ENCODE results near the gene PACSIN3.

Gene PACSIN3

GRCh38 chr11:47184711-47185304 lies 1.4 kb downstream of the PACSIN3 start:
- Histone ChIP-seq H3K9me3 (ENCODE audit: control insufficient read depth, low read length) (no peaks in the 10 kb centered on the region), H3K4me3 (ENCODE audit: low read depth, low read length) (no peak overlapping the region), H3K27ac (no peak overlapping the region), H3K4me1 (peaks cover 5% of the 10 kb centered on the region), H3K9ac (no peak overlapping the region), H3K36me3 (ENCODE audit: control insufficient read depth, insufficient read depth, low read length) (no peaks in the 10 kb centered on the region), H3K4me2 (ENCODE audit: low read length) (peak overlapping the region; percentile 81), H3K27me3 (ENCODE audit: control insufficient read depth, insufficient read depth, low read length) (no peaks in the 10 kb centered on the region), H2AFZ (no peak overlapping the region), H3K79me2 (no peaks in the 10 kb centered on the region)
- TF ChIP-seq CTCF (IDR thresholded peaks at IDR 0.05) = no peak

GRCh38 chr11:47183969-47184368 lies 2.3 kb downstream of the PACSIN3 start:
- Histone ChIP-seq H3K4me3 (ENCODE audit: low read depth, low read length) (no peak overlapping the region), H3K36me3 (ENCODE audit: control insufficient read depth, insufficient read depth, low read length) (no peaks in the 10 kb centered on the region), H3K4me1 (peaks cover 2% of the 10 kb centered on the region)

GRCh38 chr11:47183031-47183856 lies 3.0 kb downstream of the PACSIN3 start:
- H3K27me3 ChIP-seq (ENCODE audit: control insufficient read depth, insufficient read depth, low read length) = no peaks in the 10 kb centered on the region
- H3K9ac ChIP-seq = no peak overlapping the region
- H3K27ac ChIP-seq = no peak overlapping the region
- no peak for TF ChIP-seq CTCF (IDR thresholded peaks at IDR 0.05)
- H3K4me1 ChIP-seq = peaks cover 2% of the 10 kb centered on the region
- no peak overlapping the region for H3K4me2 ChIP-seq (ENCODE audit: low read length)
- no peaks in the 10 kb centered on the region for H3K79me2 ChIP-seq
- H3K36me3 ChIP-seq (ENCODE audit: control insufficient read depth, insufficient read depth, low read length) = no peaks in the 10 kb centered on the region
- no peaks in the 10 kb centered on the region for H3K9me3 ChIP-seq (ENCODE audit: control insufficient read depth, low read length)
- no peak overlapping the region for H3K4me3 ChIP-seq (ENCODE audit: low read depth, low read length)
- H2AFZ ChIP-seq = no peak overlapping the region

More at GRCh38 chr11:47183969-47184368, 2.3 kb downstream of the PACSIN3 start:
- no peaks in the 10 kb centered on the region for H3K27me3 ChIP-seq (ENCODE audit: control insufficient read depth, insufficient read depth, low read length)
- no peaks in the 10 kb centered on the region for H3K9me3 ChIP-seq (ENCODE audit: control insufficient read depth, low read length)
- H3K79me2 ChIP-seq = no peaks in the 10 kb centered on the region
- H2AFZ ChIP-seq = no peak overlapping the region
- no peak overlapping the region for H3K4me2 ChIP-seq (ENCODE audit: low read length)
- no peak overlapping the region for H3K9ac ChIP-seq
- no peak for TF ChIP-seq CTCF (IDR thresholded peaks at IDR 0.05)
- H3K27ac ChIP-seq = no peak overlapping the region

DNA sequence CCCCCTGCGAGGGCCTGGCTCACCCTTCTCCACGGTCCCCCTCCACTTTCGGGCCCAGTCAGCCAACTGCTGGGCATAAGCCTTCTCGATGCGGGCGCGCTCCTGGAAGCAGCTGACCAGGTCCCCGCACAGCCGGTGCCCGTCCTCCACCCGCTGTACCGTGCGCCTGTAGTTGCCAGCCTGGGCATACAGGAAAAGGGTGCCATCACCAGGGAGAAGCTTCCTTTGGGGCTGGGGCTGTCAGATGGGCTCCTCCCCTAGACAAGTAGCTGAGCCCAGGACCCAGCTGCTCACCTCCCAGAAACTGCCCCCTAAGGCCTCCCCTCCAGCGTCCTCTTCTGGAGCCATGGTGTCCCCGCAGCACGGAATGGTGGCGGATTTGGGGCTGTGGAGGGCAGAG lies 3.9 kb downstream of the PACSIN3 start:
- no peaks in the 10 kb centered on the region for H3K9me3 ChIP-seq (ENCODE audit: control insufficient read depth, low read length)
- no peak overlapping the region for H3K4me3 ChIP-seq (ENCODE audit: low read depth, low read length)
- no peak for TF ChIP-seq CTCF (IDR thresholded peaks at IDR 0.05)
- no peaks in the 10 kb centered on the region for H3K79me2 ChIP-seq
- H3K9ac ChIP-seq = no peak overlapping the region
- no peak overlapping the region for H2AFZ ChIP-seq
- no peaks in the 10 kb centered on the region for H3K36me3 ChIP-seq (ENCODE audit: control insufficient read depth, insufficient read depth, low read length)
- H3K4me2 ChIP-seq (ENCODE audit: low read length) = no peak overlapping the region
- H3K4me1 ChIP-seq = peaks cover 3% of the 10 kb centered on the region
- no peak overlapping the region for H3K27ac ChIP-seq
- no peaks in the 10 kb centered on the region for H3K27me3 ChIP-seq (ENCODE audit: control insufficient read depth, insufficient read depth, low read length)

Measured in parathyroid adenoma (tissue), 2 donors.